IPS DF 19.7 (cell line): Measurements from ENCODE around the gene ANKRD13A.

Source experiments
- DNase-seq: peaks from one replicate; pipeline ENCODE4 v3.0.0-alpha.2; 2013; ENCODE audit warnings: low read depth, low spot score

The ANKRD13A gene

GRCh38 chr12:109998904-109999648 is at the start of gene ANKRD13A:
TSS of gene ANKRD13A (plus strand) at chr12:109999430. CDS start at chr12:109999689, 259 bp downstream.
- peak; percentile 75 for DNase-seq

- no peak for DNase-seq
Measured at GRCh38 chr12:109950625-109951024, 48.6 kb upstream of the ANKRD13A start.

- DNase-seq: no peak
Measured at GRCh38 chr12:109951136-109951535, 48.1 kb upstream of the ANKRD13A start.

- no peak for DNase-seq
Measured at GRCh38 chr12:109951751-109952150, 47.5 kb upstream of the ANKRD13A start.

- no peak for DNase-seq
Measured at GRCh38 chr12:109952160-109952858, 46.9 kb upstream of the ANKRD13A start.

GRCh38 chr12:109952873-109953272 is 46.4 kb upstream of the ANKRD13A start:
- no peak for DNase-seq

GRCh38 chr12:109953656-109954055 is 45.6 kb upstream of the ANKRD13A start:
- no peak for DNase-seq

GRCh38 chr12:109958374-109958773 is 40.9 kb upstream of the ANKRD13A start:
- no peak for DNase-seq

GRCh38 chr12:109959411-109960093 is 39.7 kb upstream of the ANKRD13A start:
- DNase-seq: no peak

GRCh38 chr12:109961201-109961600 is 38.0 kb upstream of the ANKRD13A start:
- DNase-seq: no peak

GRCh38 chr12:109961612-109962011 is 37.6 kb upstream of the ANKRD13A start:
- no peak for DNase-seq

GRCh38 chr12:109962398-109962797 is 36.8 kb upstream of the ANKRD13A start:
- DNase-seq: no peak

- no peak for DNase-seq
Measured at GRCh38 chr12:109963330-109963729, 35.9 kb upstream of the ANKRD13A start.

GRCh38 chr12:109963743-109964429 is 35.3 kb upstream of the ANKRD13A start:
- DNase-seq: no peak

- no peak for DNase-seq
Measured at GRCh38 chr12:109966546-109966945, 32.7 kb upstream of the ANKRD13A start.

GRCh38 chr12:109967383-109968031 is 31.7 kb upstream of the ANKRD13A start:
- no peak for DNase-seq

- DNase-seq: no peak
Measured at GRCh38 chr12:109968032-109968420, 31.2 kb upstream of the ANKRD13A start.

GRCh38 chr12:109968801-109969200 is 30.4 kb upstream of the ANKRD13A start:
- no peak for DNase-seq

GRCh38 chr12:109972821-109973220 is 26.4 kb upstream of the ANKRD13A start:
- no peak for DNase-seq

GRCh38 chr12:109981311-109981710 is 17.9 kb upstream of the ANKRD13A start:
- DNase-seq: no peak

- no peak for DNase-seq
Measured at GRCh38 chr12:109982210-109982609, 17.0 kb upstream of the ANKRD13A start.
